GM12865 (cell line): ENCODE measurements around the gene ITPRIP.

Experiments used
- DNase-seq: peaks from one replicate; pipeline ENCODE4 v3.0.0; 2010; ENCODE audit warnings: low read depth
- H3K4me3 ChIP-seq: 2 replicates; pipeline ENCODE4 v1.5.1; 2011; ENCODE audit warnings: mild to moderate bottlenecking, low read depth, low read length, control low read depth
- CTCF ChIP-seq: IDR thresholded peaks from 2 replicates; pipeline ENCODE4 v1.5.1; 2011; ENCODE audit warnings: low read length, control low read depth, low read depth, inconsistent platforms; ENCODE audit not compliant: insufficient read depth; ENCODE audit errors: missing control alignments

The ITPRIP gene

DNA sequence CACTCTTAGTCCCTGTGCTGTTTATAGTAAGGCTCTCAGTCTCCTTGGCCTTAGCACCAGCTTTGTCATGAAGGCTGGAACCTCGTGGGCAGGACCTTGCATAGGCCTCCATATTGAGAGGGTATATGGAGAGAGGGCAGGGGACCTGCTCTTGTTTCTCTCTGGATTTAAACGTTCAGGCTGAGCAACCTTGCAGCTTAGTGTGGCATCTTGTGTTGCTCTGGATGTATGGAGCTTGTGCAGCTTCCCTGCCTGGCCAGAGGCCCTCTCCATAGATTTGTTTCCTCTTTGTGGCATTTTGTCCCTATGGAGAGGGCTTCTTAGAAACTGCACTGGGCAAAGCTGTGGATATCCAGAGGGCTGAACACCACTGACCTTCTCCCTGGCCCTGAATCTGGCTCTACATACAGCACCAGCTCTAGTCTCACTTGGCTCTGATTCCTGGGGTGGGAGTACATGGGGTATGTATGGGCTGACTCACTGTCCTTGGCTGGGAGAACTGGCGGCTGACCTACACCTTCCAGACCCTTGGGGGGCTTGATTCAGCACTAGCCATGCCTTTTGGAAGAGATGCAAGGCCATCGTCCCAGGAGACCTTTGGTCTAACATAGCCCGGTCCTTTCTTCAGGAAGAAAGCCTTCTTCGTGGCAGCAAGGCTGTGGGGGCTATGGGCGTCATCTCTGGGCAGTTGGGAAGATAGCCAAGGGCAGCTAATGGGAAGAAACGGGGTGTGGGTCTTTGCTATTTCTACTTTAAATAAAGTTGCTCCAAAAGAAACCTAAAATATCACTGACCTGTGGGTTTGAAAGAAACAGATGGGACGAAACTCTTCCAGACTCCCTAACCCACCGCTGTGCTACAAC lies 30.5 kb downstream of the ITPRIP start:
- DNase-seq: no peak

DNA sequence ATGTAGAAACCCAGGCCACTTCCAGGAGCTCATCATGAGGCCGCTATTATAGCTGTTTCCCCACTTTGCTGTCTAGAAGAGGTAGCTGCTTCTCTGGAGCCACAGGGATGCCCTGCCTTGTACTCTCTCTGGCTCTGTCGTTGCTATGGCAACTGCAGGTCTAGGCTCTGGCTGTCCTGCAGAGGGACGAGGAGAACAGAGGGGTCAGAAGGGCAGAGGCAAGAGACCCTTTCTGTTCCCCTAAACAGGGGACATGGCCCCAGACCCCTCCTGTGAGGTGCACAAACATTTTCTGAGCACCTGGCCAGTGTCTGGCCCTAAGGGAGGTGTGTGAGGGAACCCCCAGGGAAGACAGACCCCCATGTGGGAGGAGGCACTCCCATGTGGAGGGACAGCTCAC lies 31.4 kb downstream of the ITPRIP start:
- TF ChIP-seq CTCF: no peak
- no peak for DNase-seq
- H3K4me3 ChIP-seq: no peak overlapping the region

More for the DNA sequence above, 30.5 kb downstream of the ITPRIP start:
- no peak overlapping the region for H3K4me3 ChIP-seq
- TF ChIP-seq CTCF: no peak

DNA sequence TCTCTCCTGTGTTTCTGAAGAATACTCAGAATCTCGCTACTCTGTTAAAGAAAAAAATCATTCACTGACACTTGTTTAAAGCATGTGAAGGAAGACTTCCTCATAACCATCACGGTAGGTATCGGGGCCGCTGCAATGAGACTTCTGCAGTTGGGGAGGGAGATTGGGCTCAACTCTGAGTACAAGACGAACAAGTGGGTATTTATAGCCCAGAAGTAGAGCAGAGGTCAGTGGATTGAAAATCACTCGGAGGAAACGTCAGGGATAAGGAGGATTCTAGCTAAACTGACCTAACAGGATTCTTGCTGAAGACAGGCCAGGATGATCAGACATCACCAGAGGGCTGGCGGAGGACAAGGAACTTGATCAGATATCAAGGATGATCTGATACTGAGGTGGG lies 33.3 kb downstream of the ITPRIP start:
- no peak overlapping the region for H3K4me3 ChIP-seq
- DNase-seq: no peak
- TF ChIP-seq CTCF: no peak

- DNase-seq: no peak
- no peak overlapping the region for H3K4me3 ChIP-seq
- TF ChIP-seq CTCF: no peak
These were observed 33.9 kb downstream of the ITPRIP start for GRCh38 chr10:104304356-104304745.

- H3K4me3 ChIP-seq: no peak overlapping the region
- no peak for DNase-seq
- TF ChIP-seq CTCF: no peak
These were observed 34.5 kb downstream of the ITPRIP start for GRCh38 chr10:104303594-104304355.

- DNase-seq: no peak
- TF ChIP-seq CTCF: no peak
- H3K4me3 ChIP-seq: no peak overlapping the region
These were observed 36.2 kb downstream of the ITPRIP start for GRCh38 chr10:104301907-104302690.
